ENCODE results near the gene TDRD12.
"Not testable (repeated sequence)": the region's sequence is repeated elsewhere in the genome, so short reads cannot be mapped to it uniquely, and the experiment has no call there.

TDRD12 gene

DNA sequence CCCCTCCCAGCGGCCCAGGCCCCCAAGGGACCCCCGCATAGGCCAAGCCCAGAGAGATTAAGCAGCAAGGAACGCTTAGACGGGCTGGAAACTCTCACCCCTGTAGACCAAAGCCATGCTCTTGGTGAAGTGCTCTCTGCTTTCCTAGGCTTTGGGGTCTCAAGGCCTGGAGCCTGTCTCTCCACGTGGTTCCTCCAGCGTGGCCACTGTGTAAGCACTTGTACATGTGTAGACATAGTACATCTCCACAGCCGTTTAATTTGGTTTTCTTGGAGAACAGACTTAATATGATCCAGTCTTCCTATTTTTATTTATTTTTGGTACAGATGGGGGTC, 26.9 kb upstream of the TDRD12 start:
- Histone ChIP-seq H3K27ac (peak overlapping the region; percentile 94), H3K4me1 (peaks cover 40% of the 10 kb centered on the region), H3K36me3 (peaks cover 45% of the 10 kb centered on the region)

DNA sequence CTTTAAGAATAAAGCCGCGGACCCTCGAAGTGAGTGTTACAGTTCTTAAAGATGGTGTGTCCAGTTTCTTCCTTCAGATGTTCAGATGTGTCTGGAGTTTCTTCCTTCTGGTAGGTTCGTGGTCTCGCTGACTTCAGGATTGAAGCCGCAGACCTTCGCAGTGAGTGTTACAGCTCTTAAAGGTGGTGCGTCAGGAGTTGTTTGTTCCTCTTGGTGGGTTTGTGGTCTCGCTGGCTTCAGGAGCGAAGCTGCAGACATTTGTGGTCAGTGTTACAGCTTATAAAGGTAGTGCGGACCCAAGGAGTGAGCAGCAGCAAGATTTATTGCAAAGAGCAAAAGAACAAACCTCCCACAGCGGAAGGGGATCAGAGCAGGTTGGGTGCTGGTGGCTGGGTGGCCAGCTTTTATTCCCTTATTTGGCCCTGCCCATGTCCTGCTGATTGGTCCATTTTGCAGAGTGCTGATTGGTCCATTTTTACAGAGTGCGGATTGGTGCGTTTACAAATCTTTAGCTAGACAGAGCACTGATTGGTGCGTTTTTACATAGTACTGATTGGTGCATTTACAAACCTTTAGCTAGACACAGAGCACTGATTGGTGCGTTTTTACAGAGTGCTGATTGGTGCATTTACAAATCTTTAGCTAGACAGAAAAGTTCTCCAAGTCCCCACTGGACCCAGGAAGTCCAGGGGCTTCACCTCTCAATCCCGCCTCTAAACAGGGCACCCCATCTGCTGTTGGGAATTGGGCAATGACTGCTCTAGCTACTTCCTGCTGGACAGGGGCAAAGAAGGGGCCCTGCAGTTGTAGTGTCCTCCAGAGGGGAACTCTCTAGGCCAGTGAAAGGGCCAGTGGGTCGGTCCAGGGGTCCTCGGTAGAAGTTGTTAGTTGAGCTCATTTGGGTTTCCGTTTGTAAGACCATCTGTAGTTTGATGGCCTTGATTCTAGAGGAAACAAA, 26.1 kb upstream of the TDRD12 start:
- not testable (repeated sequence) for H3K27me3 ChIP-seq
- Histone ChIP-seq H3K27ac (peak overlapping the region; percentile 94), H3K4me1 (peaks cover 40% of the 10 kb centered on the region), H3K4me2 (peak overlapping the region; percentile 97), H3K4me3 (peak overlapping the region; percentile 86), H4K20me1 (peaks cover 50% of the 10 kb centered on the region), H3K36me3 (peaks cover 52% of the 10 kb centered on the region), H3K9ac (peak overlapping the region; percentile 94), H3K9me3 (peaks cover 55% of the 10 kb centered on the region)

More for the DNA sequence above, 26.9 kb upstream of the TDRD12 start:
- Histone ChIP-seq H3K9me3 (peaks cover 47% of the 10 kb centered on the region), H3K4me3 (peak overlapping the region; percentile 86), H3K27me3 (peaks cover 5% of the 10 kb centered on the region; the same call in 1 of the 2 replicates), H3K9ac (peak overlapping the region; percentile 94), H3K4me2 (peak overlapping the region; percentile 97), H4K20me1 (peaks cover 42% of the 10 kb centered on the region)
- no peak for TF ChIP-seq Cebpa-rat (IDR thresholded peaks at IDR 0.05)

DNA sequence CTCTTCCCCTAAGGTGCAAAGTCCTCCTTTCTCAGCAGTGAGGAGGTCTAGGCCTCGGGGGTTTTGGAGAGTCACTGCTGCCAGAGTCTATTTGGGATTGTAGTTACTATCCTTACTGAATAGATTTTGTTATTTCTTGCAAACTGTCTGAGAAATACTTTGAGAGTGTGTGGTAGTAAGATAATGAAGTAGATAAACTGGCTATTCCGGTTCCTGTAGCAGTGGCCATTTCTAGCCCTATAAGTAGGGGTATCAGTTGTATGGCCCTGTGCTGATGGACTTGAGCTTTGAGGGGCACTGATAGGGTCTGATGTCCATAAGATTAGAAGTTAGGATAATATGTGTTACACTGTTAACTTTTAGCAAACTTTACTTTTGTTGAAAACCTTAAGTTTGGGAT, 25.3 kb upstream of the TDRD12 start:
- Histone ChIP-seq H3K4me1 (peaks cover 40% of the 10 kb centered on the region), H3K36me3 (peaks cover 61% of the 10 kb centered on the region), H3K9me3 (peaks cover 63% of the 10 kb centered on the region), H3K4me2 (peak overlapping the region; percentile 97), H4K20me1 (peaks cover 58% of the 10 kb centered on the region), H3K4me3 (peak overlapping the region; percentile 86; the same call in 1 of the 2 replicates)
- not testable (repeated sequence) for H3K27ac ChIP-seq, H3K27me3 ChIP-seq, H3K9ac ChIP-seq

DNA sequence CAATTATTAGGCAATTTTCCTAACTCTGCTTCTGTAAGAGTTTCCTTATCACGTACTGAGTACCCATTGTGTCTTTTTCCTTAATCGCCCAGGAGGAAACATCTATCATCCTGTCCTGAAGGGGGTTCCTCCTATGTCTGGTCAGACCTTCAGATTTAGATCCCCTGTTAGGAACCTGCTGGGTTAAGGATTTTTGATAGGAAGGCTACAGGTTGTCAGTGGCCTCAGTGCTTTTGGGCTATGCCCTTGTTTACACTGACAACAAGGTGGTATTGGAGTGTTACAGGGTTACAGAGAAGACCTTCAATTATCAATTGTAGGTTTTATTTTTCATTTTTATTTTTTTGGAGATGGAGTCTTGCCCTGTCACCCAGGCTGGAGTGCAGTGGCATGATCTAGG, 24.7 kb upstream of the TDRD12 start:
- H4K20me1 ChIP-seq, result peaks cover 64% of the 10 kb centered on the region
- peaks cover 38% of the 10 kb centered on the region for H3K4me1 ChIP-seq
- H3K9me3 ChIP-seq, result peaks cover 69% of the 10 kb centered on the region
- not testable (repeated sequence) for H3K4me3 ChIP-seq, H3K9ac ChIP-seq, H3K27me3 ChIP-seq, H3K27ac ChIP-seq
- peak overlapping the region; percentile 97 for H3K4me2 ChIP-seq
- peaks cover 66% of the 10 kb centered on the region for H3K36me3 ChIP-seq

DNA sequence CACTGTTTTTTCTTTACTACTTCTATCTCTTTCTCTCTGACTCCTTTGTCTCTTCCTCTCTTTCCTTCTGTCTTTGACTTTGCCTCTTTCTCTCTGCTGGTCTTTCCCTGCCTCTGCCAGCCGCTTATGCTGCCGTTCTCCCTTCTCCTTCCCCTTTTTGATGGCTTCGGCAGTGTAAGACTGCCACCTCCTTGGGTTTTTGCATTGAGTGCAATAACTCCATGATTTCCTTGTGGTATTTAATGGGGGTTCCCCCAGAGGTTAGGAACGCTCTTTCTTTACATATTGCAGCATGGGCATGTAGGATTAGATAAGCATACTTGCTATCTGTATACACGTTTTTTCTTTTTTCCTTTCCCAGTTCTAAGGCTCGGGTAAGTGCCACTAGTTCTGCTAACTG, 24.1 kb upstream of the TDRD12 start:
- H3K4me2 ChIP-seq, result not testable (repeated sequence)

DNA sequence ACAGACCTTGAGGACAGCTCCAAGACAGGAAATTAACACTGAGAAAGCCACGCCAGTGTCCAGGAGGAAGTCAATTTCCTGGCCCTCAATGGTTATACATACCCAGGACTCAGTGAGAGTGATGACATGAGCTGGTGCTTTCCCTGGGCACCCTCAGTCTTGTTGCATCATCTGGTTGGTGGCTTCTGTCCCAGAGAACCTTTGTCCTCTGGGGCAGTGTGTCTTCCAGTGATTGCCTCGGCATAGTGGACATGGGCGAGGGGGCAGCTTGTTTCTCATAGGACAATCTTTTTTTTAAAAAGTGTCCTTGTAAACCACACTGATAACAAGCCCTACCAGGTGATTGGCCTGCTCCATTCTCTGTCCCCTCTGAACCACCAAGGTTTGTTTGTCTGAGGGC, 22.8 kb upstream of the TDRD12 start:
- not testable (repeated sequence) for H3K27me3 ChIP-seq, H3K9ac ChIP-seq, H3K27ac ChIP-seq, H3K4me2 ChIP-seq, H3K4me3 ChIP-seq
- Histone ChIP-seq H3K9me3 (peaks cover 88% of the 10 kb centered on the region), H3K4me1 (peaks cover 20% of the 10 kb centered on the region), H4K20me1 (peaks cover 82% of the 10 kb centered on the region), H3K36me3 (peaks cover 86% of the 10 kb centered on the region)

More for the DNA sequence above, 24.1 kb upstream of the TDRD12 start:
- not testable (repeated sequence) for H3K9ac ChIP-seq, H3K4me3 ChIP-seq, H3K27me3 ChIP-seq, H3K27ac ChIP-seq
- peaks cover 75% of the 10 kb centered on the region for H3K9me3 ChIP-seq
- H3K36me3 ChIP-seq, result peaks cover 73% of the 10 kb centered on the region
- peaks cover 31% of the 10 kb centered on the region for H3K4me1 ChIP-seq
- H4K20me1 ChIP-seq, result peaks cover 69% of the 10 kb centered on the region

DNA sequence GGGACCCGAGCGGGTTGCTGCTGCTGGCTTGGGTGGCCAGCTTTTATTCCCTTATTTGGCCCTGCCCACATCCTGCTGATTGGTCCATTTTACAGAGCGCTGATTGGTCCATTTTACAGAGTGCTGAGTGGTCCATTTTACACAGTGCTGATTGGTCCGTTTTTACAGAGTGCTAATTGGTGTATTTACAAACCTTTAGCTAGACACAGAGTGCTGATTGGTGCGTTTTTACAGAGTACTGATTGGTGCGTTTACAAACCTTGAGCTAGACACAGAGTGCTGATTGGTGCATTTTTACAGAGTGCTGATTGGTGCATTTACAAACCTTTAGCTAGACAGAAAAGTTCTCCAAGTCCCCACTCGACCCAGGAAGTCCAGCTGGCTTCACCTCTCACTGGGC, 19.4 kb upstream of the TDRD12 start:
- H3K27ac ChIP-seq, H3K4me3 ChIP-seq, H3K27me3 ChIP-seq, H3K4me2 ChIP-seq, H3K9ac ChIP-seq, H3K4me1 ChIP-seq: not testable (repeated sequence)
- H4K20me1 ChIP-seq, result peaks cover 73% of the 10 kb centered on the region
- peaks cover 100% of the 10 kb centered on the region for H3K36me3 ChIP-seq
- peaks cover 100% of the 10 kb centered on the region for H3K9me3 ChIP-seq

DNA sequence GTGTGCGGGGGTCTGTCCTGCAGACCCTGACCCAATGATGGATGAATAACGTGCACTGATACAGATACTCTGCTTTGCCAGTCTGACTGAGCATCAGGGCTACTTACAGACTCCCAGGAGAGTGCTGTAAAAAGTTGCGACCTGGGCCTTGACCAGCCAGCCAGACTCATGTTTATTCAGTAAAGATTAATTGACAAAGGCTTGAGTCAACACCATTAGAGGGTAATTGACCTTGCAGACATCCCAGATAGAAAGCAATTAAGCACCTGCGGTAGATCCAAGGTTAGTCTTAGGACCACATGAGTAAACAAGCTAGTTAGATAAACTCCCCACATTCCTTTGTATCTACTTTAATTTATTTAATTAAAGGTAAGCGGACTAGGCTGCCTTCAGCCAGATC, 17.6 kb upstream of the TDRD12 start:
- Histone ChIP-seq H3K4me3 (no peak overlapping the region), H3K4me1 (no peaks in the 10 kb centered on the region), H3K36me3 (peaks cover 100% of the 10 kb centered on the region), H3K27me3 (no peaks in the 10 kb centered on the region), H3K9me3 (peaks cover 100% of the 10 kb centered on the region), H3K4me2 (no peak overlapping the region), H4K20me1 (peaks cover 63% of the 10 kb centered on the region), H3K27ac (no peak overlapping the region), H3K9ac (no peak overlapping the region)
- TF ChIP-seq Cebpa-rat (IDR thresholded peaks at IDR 0.05), result no peak

DNA sequence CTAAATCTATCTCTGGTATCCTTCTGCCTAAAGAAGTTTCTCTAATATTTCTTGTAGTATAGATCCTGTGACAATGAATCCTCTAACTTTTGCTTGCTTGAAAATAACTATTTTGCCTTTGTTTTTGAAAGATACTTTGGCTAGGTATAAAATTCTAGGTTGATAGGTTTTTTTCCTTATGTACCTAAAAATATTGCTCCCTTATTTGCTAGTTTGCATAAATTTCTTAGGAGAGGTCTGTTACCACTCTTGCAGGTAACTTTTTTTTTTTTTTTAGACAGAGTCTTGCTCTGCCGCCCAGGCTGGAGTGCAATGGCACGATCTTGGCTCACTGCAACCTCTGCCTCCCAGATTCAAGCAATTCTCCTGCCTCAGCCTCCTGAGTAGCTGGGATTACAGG, 15.6 kb upstream of the TDRD12 start:
- Histone ChIP-seq H4K20me1 (peaks cover 58% of the 10 kb centered on the region), H3K36me3 (peaks cover 95% of the 10 kb centered on the region), H3K4me3 (0 out of 2 replicates have a peak overlapping the region, but pooled peaks have one; percentile 25), H3K9me3 (peaks cover 81% of the 10 kb centered on the region)
- not testable (repeated sequence) for H3K4me2 ChIP-seq, H3K9ac ChIP-seq, H3K27ac ChIP-seq, H3K4me1 ChIP-seq, H3K27me3 ChIP-seq

DNA sequence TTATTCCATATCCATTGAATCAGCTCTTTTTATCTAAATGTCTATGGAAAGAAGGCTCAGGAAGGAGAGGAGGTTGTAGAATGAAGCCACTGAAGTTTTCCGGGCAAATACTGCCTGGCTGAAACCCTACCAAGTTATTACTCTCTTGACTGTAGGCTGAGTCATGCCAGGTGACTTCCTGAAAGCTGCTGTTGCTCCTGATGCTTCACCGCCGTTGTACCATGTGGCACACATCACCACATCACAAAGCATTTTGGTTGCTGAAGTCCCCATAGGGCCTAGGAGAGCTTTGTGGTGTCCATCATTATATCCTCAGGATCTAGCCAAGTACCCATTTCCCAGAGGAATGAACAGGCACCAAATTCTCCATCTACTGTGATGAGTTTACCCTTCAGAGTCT, 11.1 kb upstream of the TDRD12 start:
- H3K4me1 ChIP-seq, result no peaks in the 10 kb centered on the region; the same call in 1 of the 2 replicates
- no peaks in the 10 kb centered on the region for H3K27me3 ChIP-seq
- H4K20me1 ChIP-seq, result peaks cover 35% of the 10 kb centered on the region; the same call in 1 of the 2 replicates
- H3K9ac ChIP-seq, result no peak overlapping the region
- H3K27ac ChIP-seq, result no peak overlapping the region
- peaks cover 94% of the 10 kb centered on the region for H3K36me3 ChIP-seq
- no peak overlapping the region for H3K4me2 ChIP-seq
- TF ChIP-seq Cebpa-rat (IDR thresholded peaks at IDR 0.05), result no peak
- H3K9me3 ChIP-seq, result peaks cover 36% of the 10 kb centered on the region
- no peak overlapping the region for H3K4me3 ChIP-seq
